Measurements from ENCODE around the gene ODAD4. TPM values are rescaled to one million over a fixed set of nuclear protein-coding genes. Genes with fewer than 3 reads are reported as not detected.

ODAD4 gene
- total RNA-seq, 1 donor from 2014 or later, result not detected

GRCh38 chr17:41939044-41939692 lies 8.8 kb downstream of the ODAD4 start:
- Histone ChIP-seq H3K9me3 (no peaks in the 10 kb centered on the region), H3K27ac (no peak overlapping the region), H3K4me3 (no peak overlapping the region), H3K27me3 (no peaks in the 10 kb centered on the region), H3K36me3 (no peaks in the 10 kb centered on the region), H3K4me1 (no peaks in the 10 kb centered on the region)
- DNase-seq (ENCODE audit: low spot score in 2 of 2), result no peak
- intact Hi-C loops (cut with DNase I), result no loop called here
- no peak for TF ChIP-seq CTCF (IDR thresholded peaks at IDR 0.05)

- Histone ChIP-seq H3K9me3 (no peaks in the 10 kb centered on the region), H3K4me1 (no peaks in the 10 kb centered on the region), H3K27me3 (no peaks in the 10 kb centered on the region), H3K36me3 (no peaks in the 10 kb centered on the region), H3K27ac (no peak overlapping the region), H3K4me3 (no peak overlapping the region)
- no peak for TF ChIP-seq CTCF (IDR thresholded peaks at IDR 0.05)
- intact Hi-C loops (cut with DNase I), result no loop called here
- no peak for DNase-seq (ENCODE audit: low spot score in 2 of 2)
Measured at GRCh38 chr17:41939693-41940090, 9.3 kb downstream of the ODAD4 start.

GRCh38 chr17:41941168-41941567 lies 10.8 kb downstream of the ODAD4 start:
- Histone ChIP-seq H3K27me3 (no peaks in the 10 kb centered on the region), H3K9me3 (no peaks in the 10 kb centered on the region), H3K36me3 (no peaks in the 10 kb centered on the region), H3K27ac (no peak overlapping the region), H3K4me3 (no peak overlapping the region), H3K4me1 (no peaks in the 10 kb centered on the region)
- intact Hi-C loops (cut with DNase I), result no loop called here
- DNase-seq (ENCODE audit: low spot score in 2 of 2), result no peak
- no peak for TF ChIP-seq CTCF (IDR thresholded peaks at IDR 0.05)

- DNase-seq (ENCODE audit: low spot score in 2 of 2), result no peak
- no peak for TF ChIP-seq CTCF (IDR thresholded peaks at IDR 0.05)
- intact Hi-C loops (cut with DNase I), result no loop called here
- Histone ChIP-seq H3K36me3 (no peaks in the 10 kb centered on the region), H3K9me3 (no peaks in the 10 kb centered on the region), H3K4me1 (no peaks in the 10 kb centered on the region), H3K27ac (no peak overlapping the region), H3K4me3 (no peak overlapping the region), H3K27me3 (no peaks in the 10 kb centered on the region)
Measured at GRCh38 chr17:41942626-41943373, 12.4 kb downstream of the ODAD4 start.

- TF ChIP-seq CTCF (IDR thresholded peaks at IDR 0.05), result no peak
- no peaks in the 10 kb centered on the region for H3K27me3 ChIP-seq
- H3K9me3 ChIP-seq, result no peaks in the 10 kb centered on the region
- intact Hi-C loops (cut with DNase I), result no loop called here
- H3K36me3 ChIP-seq, result no peaks in the 10 kb centered on the region
- H3K4me1 ChIP-seq, result no peaks in the 10 kb centered on the region
- no peak overlapping the region for H3K4me3 ChIP-seq
- no peak for DNase-seq (ENCODE audit: low spot score in 2 of 2)
- no peak overlapping the region for H3K27ac ChIP-seq
Measured at GRCh38 chr17:41943492-41943891, 13.1 kb downstream of the ODAD4 start.

All from ascending aorta (tissue), 2 donors.